Transverse colon (tissue), 4 donors: ENCODE data around the gene LMNTD2. TPM values are rescaled to one million over a fixed set of nuclear protein-coding genes. Genes with fewer than 3 reads are reported as not detected.

Experiments
- DNase-seq: peaks from one replicate; pipeline ENCODE4 v3.0.0-alpha.2; 2019
- H3K27ac ChIP-seq, 4 donors: fragments of 200-600 bp; sonication (generic); 2 replicates each; pipeline ENCODE4 v1.5.1; 2016 to 2018; ENCODE audit warnings: inconsistent platforms in 4 of 4
- H3K27me3 ChIP-seq: fragments of 200-600 bp; sonication (generic); 2 replicates; pipeline ENCODE4 v1.5.1; 2017; ENCODE audit warnings: inconsistent platforms
- H3K36me3 ChIP-seq, 4 donors: fragments of 200-600 bp; sonication (generic); 2 replicates each; pipeline ENCODE4 v1.5.1; 2017 to 2019; ENCODE audit warnings: inconsistent platforms in 4 of 4
- H3K4me1 ChIP-seq, 4 donors: fragments of 200-600 bp; sonication (generic); 2 replicates each; pipeline ENCODE4 v1.5.1; 2017 to 2020; ENCODE audit warnings: inconsistent platforms in 4 of 4
- H3K4me3 ChIP-seq, 4 donors: fragments of 200-600 bp; sonication (generic); 1 replicate in 1 of 4; 2 replicates in 3 of 4; pipeline versions ENCODE4 v1.5.1 to v1.6.1; 2017 to 2019; ENCODE audit warnings: inconsistent platforms in 4 of 4
- H3K9me3 ChIP-seq, 2 donors: fragments of 200-600 bp; sonication (generic); 2 replicates each; pipeline ENCODE4 v1.5.1; 2017 to 2019; ENCODE audit warnings: inconsistent platforms in 2 of 2
- CTCF ChIP-seq, 5 experiments: fragments of 200-600 bp in 3 of 5; fragments of 450-650 bp in 2 of 5; sonication (generic) in 3 of 5; IDR thresholded peaks; 1 replicate in 2 of 5; 2 replicates in 3 of 5; pipeline ENCODE4 v1.5.1; 2016 to 2017; ENCODE audit warnings: antibody characterized with exemption in 5 of 5, inconsistent platforms in 3 of 5, mild to moderate bottlenecking in 2 of 5, moderate library complexity in 1 of 5
- EP300 ChIP-seq: sonication (generic); formaldehyde crosslinking; IDR thresholded peaks from one replicate; pipeline ENCODE4 v1.6.1; 2017; ENCODE audit warnings: antibody characterized with exemption, low read depth
- POLR2A ChIP-seq: fragments of 450-650 bp; IDR thresholded peaks from one replicate; pipeline ENCODE4 v1.6.1; 2016; ENCODE audit warnings: antibody characterized with exemption, mild to moderate bottlenecking, moderate library complexity
- POLR2AphosphoS5 ChIP-seq, 3 donors: sonication (generic); formaldehyde crosslinking; IDR thresholded peaks; one replicate each; pipeline ENCODE4 v1.6.1; 2016; ENCODE audit warnings: antibody characterized with exemption in 3 of 3
- WGBS, 2 donors: methylation state at CpG; one replicate each; pipeline ENCODE4 v1.1.5; 2018; ENCODE audit warnings: low coverage in 1 of 2; 5-methylcytosine and 5-hydroxymethylcytosine counted together
- in situ Hi-C, 4 donors: fragments of 200-750 bp; cut with MboI; loops; one replicate each; pipeline versions ENCODE4 v1.15.0 to v1.15.1; 2017; ENCODE audit warnings: low sequenced_read_pairs in 3 of 4, low pct_ligation_motif_present in 1 of 4, low pct_unique_long_range_greater_than_20kb in 1 of 4
- intact Hi-C: fragments of 100-400 bp; cut with DNase I; formaldehyde crosslinking; loops from one replicate; pipeline ENCODE4 v1.15.1; 2023; ENCODE audit warnings: low total_unique reads
- total RNA-seq, 4 donors: library from RNA; depleted of rRNA; stranded (reverse); fragments of >200 nt; gene quantifications; one replicate each; pipeline ENCODE4 v1.1.0, GENCODE V29; 2016

The LMNTD2 gene
- total RNA-seq, 4 donors from 2014 or later: 14.8 to 89.0 (median 16.6) TPM

- in situ Hi-C loops: no loop called here
- WGBS, 2 donors: 73% methylated on average over 4 of the region's 5 CpGs; no CpG with 5 or more reads in 1 of the 2 donors
- TF ChIP-seq EP300 (no peak), POLR2A (no peak), CTCF (IDR thresholded peaks at IDR 0.05) (no peak), POLR2AphosphoS5 (IDR thresholded peaks at IDR 0.05) (no peak)
Measured at GRCh38 chr11:544817-545166, 15.7 kb downstream of the LMNTD2 start.

GRCh38 chr11:541433-541885 lies 19.1 kb downstream of the LMNTD2 start:
- H3K27me3 ChIP-seq: peaks cover 2% of the 10 kb centered on the region
- H3K27ac ChIP-seq: no peak overlapping the region
- H3K4me3 ChIP-seq: no peak overlapping the region
- in situ Hi-C loops: no loop called here
- no peaks in the 10 kb centered on the region for H3K9me3 ChIP-seq
- H3K36me3 ChIP-seq: no peaks in the 10 kb centered on the region
- WGBS, 2 donors: 83% methylated on average over 20 of the region's 20 CpGs; no CpG with 5 or more reads in 1 of the 2 donors
- no peak for TF ChIP-seq POLR2AphosphoS5 (IDR thresholded peaks at IDR 0.05)
- TF ChIP-seq EP300: no peak
- TF ChIP-seq POLR2A: no peak
- no peak for TF ChIP-seq CTCF (IDR thresholded peaks at IDR 0.05)
- intact Hi-C loops: no loop called here
- H3K4me1 ChIP-seq: peaks cover 0 to 23% (median 17%) of the 10 kb centered on the region in 4 donors
- DNase-seq: no peak

More at GRCh38 chr11:544817-545166, 15.7 kb downstream of the LMNTD2 start:
- Histone ChIP-seq H3K4me3 (no peak overlapping the region), H3K4me1 (peaks cover 0 to 5% (median 1%) of the 10 kb centered on the region in 4 donors), H3K27me3 (no peaks in the 10 kb centered on the region), H3K36me3 (no peaks in the 10 kb centered on the region), H3K9me3 (no peaks in the 10 kb centered on the region), H3K27ac (no peak overlapping the region)
- DNase-seq: no peak
- intact Hi-C loops: no loop called here

- Histone ChIP-seq H3K27ac (no peak overlapping the region), H3K9me3 (no peaks in the 10 kb centered on the region), H3K36me3 (no peaks in the 10 kb centered on the region), H3K4me1 (peaks cover 0 to 29% (median 24%) of the 10 kb centered on the region in 4 donors), H3K4me3 (no peak overlapping the region), H3K27me3 (peaks cover 2% of the 10 kb centered on the region)
- DNase-seq: no peak
- intact Hi-C loops (no loop called here), in situ Hi-C loops (no loop called here)
- 91% methylated on average over 14 of the region's 23 CpGs; no CpG with 5 or more reads in 1 of the 2 donors for WGBS, 2 donors
- TF ChIP-seq CTCF (IDR thresholded peaks at IDR 0.05) (no peak), EP300 (no peak), POLR2AphosphoS5 (IDR thresholded peaks at IDR 0.05) (no peak), POLR2A (no peak)
Measured at GRCh38 chr11:540583-541432, 19.7 kb downstream of the LMNTD2 start.

- H3K36me3 ChIP-seq: no peaks in the 10 kb centered on the region
- no peak overlapping the region for H3K27ac ChIP-seq
- in situ Hi-C loops: no loop called here
- peaks cover 0 to 29% (median 25%) of the 10 kb centered on the region in 4 donors for H3K4me1 ChIP-seq
- TF ChIP-seq EP300: no peak
- no peak for TF ChIP-seq POLR2A
- TF ChIP-seq POLR2AphosphoS5 (IDR thresholded peaks at IDR 0.05): no peak
- TF ChIP-seq CTCF (IDR thresholded peaks at IDR 0.05): no peak
- intact Hi-C loops: no loop called here
- DNase-seq: no peak
- peaks cover 2% of the 10 kb centered on the region for H3K27me3 ChIP-seq
- no peaks in the 10 kb centered on the region for H3K9me3 ChIP-seq
- WGBS, 2 donors: 93% methylated on average over 7 of the region's 8 CpGs; no CpG with 5 or more reads in 1 of the 2 donors
- no peak overlapping the region for H3K4me3 ChIP-seq
Measured at GRCh38 chr11:539971-540481, 20.5 kb downstream of the LMNTD2 start.
